ENCODE measurements around the gene NR1D2. TPM values are rescaled to one million over a fixed set of nuclear protein-coding genes. Genes with fewer than 3 reads are reported as not detected.

Gene NR1D2
- total RNA-seq, 2 experiments from 2014 or later: 5.0 to 5.7 TPM

DNA sequence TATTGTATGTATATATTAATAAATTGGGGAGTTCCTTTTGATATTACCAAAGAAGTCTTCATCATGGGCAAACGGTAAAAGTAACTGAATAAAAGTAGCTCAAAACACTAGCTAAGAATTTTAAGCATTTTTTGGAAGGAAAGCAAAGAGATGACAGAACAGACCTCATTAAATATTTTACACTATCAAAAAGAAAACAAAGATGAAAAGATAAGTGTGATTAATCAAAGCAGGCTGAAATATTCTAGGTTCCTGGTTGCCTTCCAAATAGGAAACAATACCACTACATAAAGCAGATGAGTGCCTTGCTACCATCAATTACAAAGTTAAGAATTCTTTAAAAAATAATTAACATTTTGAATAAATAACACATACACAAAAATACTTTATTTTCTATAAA lies 31.9 kb upstream of the NR1D2 start:
- no peak overlapping the region for H3K4me3 ChIP-seq (ENCODE audit: low read depth, low read length, poor library complexity, severe bottlenecking)
- DNase-seq (ENCODE audit: low spot score): no peak
- H3K9me3 ChIP-seq (ENCODE audit: low read length): no peaks in the 10 kb centered on the region
- no peak overlapping the region for H2AFZ ChIP-seq (ENCODE audit: low read length)
- H3K79me2 ChIP-seq (ENCODE audit: insufficient read depth, low read depth, low read length): peaks cover 20% of the 10 kb centered on the region
- ChIA-PET CTCF (ENCODE audit: unreplicated experiment) (no interaction called here), POLR2A (interaction anchor here (0.9 to 1.3 kb wide), 3 partner anchors 17 to 706 kb away, joined by 3 to 4 read pairs (median 3); no protein-coding TSS in a partner anchor)
- peaks cover 8% of the 10 kb centered on the region for H4K20me1 ChIP-seq (ENCODE audit: insufficient read depth, low read length)
- H3K27ac ChIP-seq (ENCODE audit: low read depth, low read length, poor library complexity, severe bottlenecking): no peak overlapping the region
- H3K9me2 ChIP-seq (ENCODE audit: insufficient read depth, low read length): no peaks in the 10 kb centered on the region
- TF ChIP-seq CTCF (conservative IDR thresholded peaks at IDR 0.05; ENCODE audit: low read length): no peak
- no peak for TF ChIP-seq EZH2phosphoT487 (IDR thresholded peaks at IDR 0.05; ENCODE audit: borderline replicate concordance, low read depth, low read length)
- peaks cover 27% of the 10 kb centered on the region for H3K4me1 ChIP-seq (ENCODE audit: insufficient read depth, low read length, poor library complexity, severe bottlenecking)
- no peak overlapping the region for H3K4me2 ChIP-seq (ENCODE audit: low read length)
- intact Hi-C loops (cut with micrococcal nuclease; ENCODE audit: unreplicated experiment): no loop called here
- H3K36me3 ChIP-seq (ENCODE audit: insufficient read depth, low read length): peaks cover 21% of the 10 kb centered on the region
- no TSS peak for BruUV-seq (replicated peaks)

GRCh38 chr3:23913873-23914743 lies 31.0 kb upstream of the NR1D2 start:
- H4K20me1 ChIP-seq (ENCODE audit: insufficient read depth, low read length): peaks cover 17% of the 10 kb centered on the region
- no peaks in the 10 kb centered on the region for H3K9me2 ChIP-seq (ENCODE audit: insufficient read depth, low read length)
- no peak for DNase-seq (ENCODE audit: low spot score)
- CTCF ChIA-PET (ENCODE audit: unreplicated experiment): no interaction called here
- H3K79me2 ChIP-seq (ENCODE audit: insufficient read depth, low read depth, low read length): peaks cover 30% of the 10 kb centered on the region
- intact Hi-C loops (cut with micrococcal nuclease; ENCODE audit: unreplicated experiment): no loop called here
- peaks cover 32% of the 10 kb centered on the region for H3K4me1 ChIP-seq (ENCODE audit: insufficient read depth, low read length, poor library complexity, severe bottlenecking)
- BruUV-seq (replicated peaks): no TSS peak
- H3K9me3 ChIP-seq (ENCODE audit: low read length): no peaks in the 10 kb centered on the region
- POLR2A ChIA-PET: interaction anchor here (0.6 to 1.3 kb wide), 7 partner anchors 13 to 707 kb away, joined by 3 to 4 read pairs (median 3); no protein-coding TSS in a partner anchor
- no peak overlapping the region for H2AFZ ChIP-seq (ENCODE audit: low read length)
- H3K36me3 ChIP-seq (ENCODE audit: insufficient read depth, low read length): peaks cover 30% of the 10 kb centered on the region
- H3K27ac ChIP-seq (ENCODE audit: low read depth, low read length, poor library complexity, severe bottlenecking): no peak overlapping the region
- TF ChIP-seq EZH2phosphoT487 (IDR thresholded peaks at IDR 0.05; ENCODE audit: borderline replicate concordance, low read depth, low read length): no peak
- H3K4me2 ChIP-seq (ENCODE audit: low read length): peak overlapping the region; percentile 86
- H3K4me3 ChIP-seq (ENCODE audit: low read depth, low read length, poor library complexity, severe bottlenecking): no peak overlapping the region

GRCh38 chr3:23915537-23916108 lies 29.5 kb upstream of the NR1D2 start:
- peaks cover 39% of the 10 kb centered on the region for H3K79me2 ChIP-seq (ENCODE audit: insufficient read depth, low read depth, low read length)
- no peak overlapping the region for H3K27ac ChIP-seq (ENCODE audit: low read depth, low read length, poor library complexity, severe bottlenecking)
- H3K4me2 ChIP-seq (ENCODE audit: low read length): peak overlapping the region; percentile 86
- TF ChIP-seq CTCF (conservative IDR thresholded peaks at IDR 0.05; ENCODE audit: low read length) (no peak), EZH2phosphoT487 (IDR thresholded peaks at IDR 0.05; ENCODE audit: borderline replicate concordance, low read depth, low read length) (no peak)
- POLR2A ChIA-PET: interaction anchor here (0.6 to 3.6 kb wide), 11 partner anchors 8 to 587 kb away, joined by 3 to 12 read pairs (median 4); no protein-coding TSS in a partner anchor
- no peak for DNase-seq (ENCODE audit: low spot score)
- H3K4me1 ChIP-seq (ENCODE audit: insufficient read depth, low read length, poor library complexity, severe bottlenecking): peaks cover 45% of the 10 kb centered on the region
- peak overlapping the region; percentile 97 for H3K4me3 ChIP-seq (ENCODE audit: low read depth, low read length, poor library complexity, severe bottlenecking)
- H3K36me3 ChIP-seq (ENCODE audit: insufficient read depth, low read length): peaks cover 39% of the 10 kb centered on the region
- H2AFZ ChIP-seq (ENCODE audit: low read length): peak overlapping the region; percentile 78; the same call in 1 of the 2 replicates
- intact Hi-C loops (cut with micrococcal nuclease; ENCODE audit: unreplicated experiment): loop anchor here (2.0 kb wide), 1 partner anchor 107 kb away; no protein-coding TSS in a partner anchor
- BruUV-seq (replicated peaks): no TSS peak
- no peaks in the 10 kb centered on the region for H3K9me3 ChIP-seq (ENCODE audit: low read length)
- CTCF ChIA-PET (ENCODE audit: unreplicated experiment): no interaction called here
- no peaks in the 10 kb centered on the region for H3K9me2 ChIP-seq (ENCODE audit: insufficient read depth, low read length)
- H4K20me1 ChIP-seq (ENCODE audit: insufficient read depth, low read length): peaks cover 27% of the 10 kb centered on the region

Measured in OCI-LY7 (cell line).